GM23338 (cell line): ENCODE data around the gene CADPS2.

Experiments used
- EZH2 ChIP-seq: fragments of 200-600 bp; sonication (generic); IDR thresholded peaks from one replicate; pipeline ENCODE4 v1.8.0; 2017; ENCODE audit warnings: antibody characterized with exemption, mild to moderate bottlenecking, low read depth; ENCODE audit not compliant: unreplicated experiment
- TF ChIP-seq, protein P1 (sequence below), 2 experiments: fragments of 200-600 bp in 1 of 2; sonication (generic) in 1 of 2; conservative IDR thresholded peaks; 2 replicates each; pipeline versions ENCODE4 v1.5.1 to v1.6.1; 2016 to 2017; ENCODE audit warnings: antibody characterized with exemption in 2 of 2, low read depth in 2 of 2, mild to moderate bottlenecking in 2 of 2, moderate library complexity in 1 of 2
- TF ChIP-seq, protein P2 (sequence below): IDR thresholded peaks from one replicate; pipeline ENCODE4 v1.6.1; 2018; ENCODE audit warnings: antibody characterized with exemption; ENCODE audit not compliant: unreplicated experiment

- TF ChIP-seq, protein P1, sequence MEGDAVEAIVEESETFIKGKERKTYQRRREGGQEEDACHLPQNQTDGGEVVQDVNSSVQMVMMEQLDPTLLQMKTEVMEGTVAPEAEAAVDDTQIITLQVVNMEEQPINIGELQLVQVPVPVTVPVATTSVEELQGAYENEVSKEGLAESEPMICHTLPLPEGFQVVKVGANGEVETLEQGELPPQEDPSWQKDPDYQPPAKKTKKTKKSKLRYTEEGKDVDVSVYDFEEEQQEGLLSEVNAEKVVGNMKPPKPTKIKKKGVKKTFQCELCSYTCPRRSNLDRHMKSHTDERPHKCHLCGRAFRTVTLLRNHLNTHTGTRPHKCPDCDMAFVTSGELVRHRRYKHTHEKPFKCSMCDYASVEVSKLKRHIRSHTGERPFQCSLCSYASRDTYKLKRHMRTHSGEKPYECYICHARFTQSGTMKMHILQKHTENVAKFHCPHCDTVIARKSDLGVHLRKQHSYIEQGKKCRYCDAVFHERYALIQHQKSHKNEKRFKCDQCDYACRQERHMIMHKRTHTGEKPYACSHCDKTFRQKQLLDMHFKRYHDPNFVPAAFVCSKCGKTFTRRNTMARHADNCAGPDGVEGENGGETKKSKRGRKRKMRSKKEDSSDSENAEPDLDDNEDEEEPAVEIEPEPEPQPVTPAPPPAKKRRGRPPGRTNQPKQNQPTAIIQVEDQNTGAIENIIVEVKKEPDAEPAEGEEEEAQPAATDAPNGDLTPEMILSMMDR (conservative IDR thresholded peaks at IDR 0.05; ENCODE audit: low read depth in 2 of 2), result no peak
- TF ChIP-seq, protein P2, sequence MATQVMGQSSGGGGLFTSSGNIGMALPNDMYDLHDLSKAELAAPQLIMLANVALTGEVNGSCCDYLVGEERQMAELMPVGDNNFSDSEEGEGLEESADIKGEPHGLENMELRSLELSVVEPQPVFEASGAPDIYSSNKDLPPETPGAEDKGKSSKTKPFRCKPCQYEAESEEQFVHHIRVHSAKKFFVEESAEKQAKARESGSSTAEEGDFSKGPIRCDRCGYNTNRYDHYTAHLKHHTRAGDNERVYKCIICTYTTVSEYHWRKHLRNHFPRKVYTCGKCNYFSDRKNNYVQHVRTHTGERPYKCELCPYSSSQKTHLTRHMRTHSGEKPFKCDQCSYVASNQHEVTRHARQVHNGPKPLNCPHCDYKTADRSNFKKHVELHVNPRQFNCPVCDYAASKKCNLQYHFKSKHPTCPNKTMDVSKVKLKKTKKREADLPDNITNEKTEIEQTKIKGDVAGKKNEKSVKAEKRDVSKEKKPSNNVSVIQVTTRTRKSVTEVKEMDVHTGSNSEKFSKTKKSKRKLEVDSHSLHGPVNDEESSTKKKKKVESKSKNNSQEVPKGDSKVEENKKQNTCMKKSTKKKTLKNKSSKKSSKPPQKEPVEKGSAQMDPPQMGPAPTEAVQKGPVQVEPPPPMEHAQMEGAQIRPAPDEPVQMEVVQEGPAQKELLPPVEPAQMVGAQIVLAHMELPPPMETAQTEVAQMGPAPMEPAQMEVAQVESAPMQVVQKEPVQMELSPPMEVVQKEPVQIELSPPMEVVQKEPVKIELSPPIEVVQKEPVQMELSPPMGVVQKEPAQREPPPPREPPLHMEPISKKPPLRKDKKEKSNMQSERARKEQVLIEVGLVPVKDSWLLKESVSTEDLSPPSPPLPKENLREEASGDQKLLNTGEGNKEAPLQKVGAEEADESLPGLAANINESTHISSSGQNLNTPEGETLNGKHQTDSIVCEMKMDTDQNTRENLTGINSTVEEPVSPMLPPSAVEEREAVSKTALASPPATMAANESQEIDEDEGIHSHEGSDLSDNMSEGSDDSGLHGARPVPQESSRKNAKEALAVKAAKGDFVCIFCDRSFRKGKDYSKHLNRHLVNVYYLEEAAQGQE, result no peak
- TF ChIP-seq EZH2, result no peak
Measured at GRCh38 chr7:122850528-122850927, 35.7 kb downstream of the CADPS2 start.
